AG10803 (cell line): ENCODE results near the gene PRKN.

Experiments used
- DNase-seq: peaks from one replicate; pipeline ENCODE4 v3.0.0; 2010; ENCODE audit warnings: low read depth
- H3K4me3 ChIP-seq: 2 replicates; pipeline ENCODE4 v1.5.1; 2011; ENCODE audit warnings: mild to moderate bottlenecking, low read length, control low read depth
- TF ChIP-seq, protein P1 (sequence below): conservative IDR thresholded peaks from 2 replicates; pipeline ENCODE4 v1.5.1; 2011; ENCODE audit warnings: mild to moderate bottlenecking, low read length, control low read depth, inconsistent platforms

PRKN gene

GRCh38 chr6:161906571-161906970 lies 821.0 kb downstream of the PRKN start:
- TF ChIP-seq, protein P1, sequence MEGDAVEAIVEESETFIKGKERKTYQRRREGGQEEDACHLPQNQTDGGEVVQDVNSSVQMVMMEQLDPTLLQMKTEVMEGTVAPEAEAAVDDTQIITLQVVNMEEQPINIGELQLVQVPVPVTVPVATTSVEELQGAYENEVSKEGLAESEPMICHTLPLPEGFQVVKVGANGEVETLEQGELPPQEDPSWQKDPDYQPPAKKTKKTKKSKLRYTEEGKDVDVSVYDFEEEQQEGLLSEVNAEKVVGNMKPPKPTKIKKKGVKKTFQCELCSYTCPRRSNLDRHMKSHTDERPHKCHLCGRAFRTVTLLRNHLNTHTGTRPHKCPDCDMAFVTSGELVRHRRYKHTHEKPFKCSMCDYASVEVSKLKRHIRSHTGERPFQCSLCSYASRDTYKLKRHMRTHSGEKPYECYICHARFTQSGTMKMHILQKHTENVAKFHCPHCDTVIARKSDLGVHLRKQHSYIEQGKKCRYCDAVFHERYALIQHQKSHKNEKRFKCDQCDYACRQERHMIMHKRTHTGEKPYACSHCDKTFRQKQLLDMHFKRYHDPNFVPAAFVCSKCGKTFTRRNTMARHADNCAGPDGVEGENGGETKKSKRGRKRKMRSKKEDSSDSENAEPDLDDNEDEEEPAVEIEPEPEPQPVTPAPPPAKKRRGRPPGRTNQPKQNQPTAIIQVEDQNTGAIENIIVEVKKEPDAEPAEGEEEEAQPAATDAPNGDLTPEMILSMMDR: no peak
- no peak overlapping the region for H3K4me3 ChIP-seq
- DNase-seq: no peak

DNA sequence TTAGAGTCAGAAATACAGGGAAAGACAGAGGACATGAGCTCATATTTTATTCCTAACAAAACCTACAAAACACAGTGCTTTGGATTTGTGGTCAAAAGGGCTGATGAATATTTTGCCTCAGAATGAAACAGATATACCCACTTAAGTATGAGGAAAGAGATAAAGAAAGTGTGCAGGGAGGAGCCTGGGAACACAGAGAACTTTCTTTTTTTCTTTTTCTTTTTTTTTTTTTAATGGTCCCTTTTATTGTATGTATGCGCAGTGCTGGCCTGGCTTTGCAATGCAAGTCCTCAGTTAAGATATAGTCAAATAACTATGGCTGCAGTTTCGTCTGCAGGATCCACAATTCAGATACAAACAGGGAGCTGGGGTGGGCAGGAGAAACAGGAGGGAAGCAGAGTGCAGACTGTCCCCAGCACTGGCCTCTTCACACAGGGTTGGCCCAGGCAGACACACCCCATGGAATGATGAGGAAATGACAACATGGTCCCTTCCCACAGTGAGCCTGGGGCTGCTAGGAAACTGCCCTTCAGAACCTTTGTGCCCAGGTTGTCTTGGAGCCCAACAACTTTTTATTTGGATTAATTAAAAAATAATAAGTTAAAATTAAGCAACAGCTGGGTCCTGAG lies 823.9 kb downstream of the PRKN start:
- H3K4me3 ChIP-seq: no peak overlapping the region
- TF ChIP-seq, protein P1: no peak
- no peak for DNase-seq

- no peak overlapping the region for H3K4me3 ChIP-seq
- TF ChIP-seq, protein P1: no peak
- DNase-seq: no peak
Observed at GRCh38 chr6:161901740-161902426, 825.7 kb downstream of the PRKN start.

DNA sequence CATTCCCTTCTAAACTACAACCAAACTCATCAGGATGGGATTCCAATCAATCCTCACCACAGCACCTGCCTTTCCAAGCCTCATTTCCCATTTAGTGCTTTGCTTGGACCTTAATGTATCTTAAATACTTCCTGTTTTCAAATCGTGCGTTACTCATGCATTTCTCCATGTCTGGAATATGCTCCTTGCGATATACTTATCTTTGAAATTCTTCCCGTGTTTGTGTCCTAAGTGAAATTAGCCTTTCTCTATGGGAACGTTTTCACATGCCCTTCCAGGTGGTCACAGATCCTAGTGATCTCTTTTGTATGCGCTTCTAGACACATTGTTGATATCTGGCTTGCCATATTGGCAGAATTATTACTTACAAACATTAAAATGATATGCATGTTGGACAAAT lies 833.1 kb downstream of the PRKN start:
- no peak overlapping the region for H3K4me3 ChIP-seq
- DNase-seq: no peak
- TF ChIP-seq, protein P1: no peak

DNA sequence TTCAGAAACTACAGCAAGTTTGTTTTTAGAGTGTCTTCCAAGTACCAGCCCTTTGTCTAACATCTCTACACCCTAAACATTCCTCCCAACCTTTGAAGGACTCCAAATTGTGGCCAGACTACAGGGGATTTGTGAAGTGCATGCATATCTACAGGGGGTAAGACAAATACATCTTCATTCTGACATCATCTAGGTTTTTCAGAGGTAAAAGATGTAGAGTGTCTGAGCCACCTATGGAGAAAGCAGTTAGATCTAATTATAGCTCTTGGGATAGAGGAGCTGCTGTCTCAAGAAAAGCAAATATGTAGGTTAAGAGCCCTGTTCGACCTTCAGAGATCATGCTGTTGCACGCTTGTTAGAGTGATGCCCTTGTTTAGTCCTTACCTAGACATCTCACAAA lies 836.0 kb downstream of the PRKN start:
- no peak for DNase-seq
- TF ChIP-seq, protein P1: no peak
- no peak overlapping the region for H3K4me3 ChIP-seq

DNA sequence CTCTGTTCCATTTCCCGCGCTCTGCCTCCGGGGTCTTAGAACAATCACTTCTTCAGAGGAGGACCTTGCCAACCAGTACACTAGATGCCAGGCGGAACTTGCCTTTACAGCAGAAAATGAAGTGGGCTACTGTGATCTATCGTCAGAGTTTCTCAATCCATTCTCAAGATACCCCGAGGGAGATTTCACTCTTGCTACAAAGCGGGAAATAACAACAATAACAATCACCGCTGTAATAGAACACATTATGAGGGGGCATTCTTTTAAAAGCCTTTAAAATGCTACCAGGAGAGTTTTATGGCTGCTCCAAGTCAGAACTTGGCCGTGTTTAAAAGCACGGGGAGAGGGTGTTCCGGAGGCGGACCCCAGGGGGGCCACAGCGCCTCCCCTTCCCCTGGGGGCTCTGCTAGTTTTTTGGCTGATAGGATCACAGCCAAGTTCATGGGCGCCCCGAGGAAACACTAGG lies 836.7 kb downstream of the PRKN start:
- DNase-seq: no peak
- no peak overlapping the region for H3K4me3 ChIP-seq
- TF ChIP-seq, protein P1: no peak
